H1 (cell line): ENCODE data around the gene SLC41A1. TPM values are rescaled to one million over a fixed set of nuclear protein-coding genes. Genes with fewer than 3 reads are reported as not detected.

Experiments
- HDAC6 ChIP-seq: IDR thresholded peaks from one replicate; pipeline ENCODE4 v1.7.1; 2012; ENCODE audit warnings: low read depth, mild to moderate bottlenecking, inconsistent platforms, low read length, moderate library complexity
- RXRA ChIP-seq: IDR thresholded peaks from 2 replicates; pipeline ENCODE4 v1.6.1; 2011; ENCODE audit warnings: low read depth, mild to moderate bottlenecking, low read length, moderate library complexity; ENCODE audit not compliant: insufficient read depth
- YY1 ChIP-seq: IDR thresholded peaks from 2 replicates; pipeline ENCODE4 v1.6.1; 2011; ENCODE audit warnings: low read depth, mild to moderate bottlenecking, low read length
- polyA plus RNA-seq, 7 experiments: library from polyadenylated mRNA; depleted of rRNA in 3 of 7; stranded (reverse) in 5 of 7; unstranded in 2 of 7; fragments of >200 nt in 5 of 7; fragments of 200-250 nt in 2 of 7; gene quantifications; 1 replicate in 5 of 7; 2 replicates in 1 of 7; 4 replicates in 1 of 7; pipeline versions ENCODE4 v1.2.1 to v1.2.3, GENCODE V29; 2011 to 2013; ENCODE audit warnings: missing spikeins in 2 of 7, mixed read lengths in 2 of 7
- total RNA-seq: library from RNA; stranded (reverse); fragmentation: NEBNext Ultra II Directional; extraction: Animal tissue kit (Norgen Biotek cat#: 25700); gene quantifications from 2 replicates; pipeline ENCODE4 v1.2.1, GENCODE V29; 2021
- TF ChIP-seq, protein P1 (sequence below): fragments of 300-600 bp; sonication (generic); IDR thresholded peaks from 2 replicates; pipeline ENCODE4 v1.7.1; 2012; ENCODE audit warnings: low read length, moderate library complexity, mild to moderate bottlenecking, inconsistent platforms; ENCODE audit not compliant: insufficient replicate concordance

Gene SLC41A1
- total and polyA plus RNA-seq, 2 of the 8 experiments (the other 6 are each of a cell fraction or from before 2014, with no cell fraction given): 41.2 to 42.3 TPM

DNA sequence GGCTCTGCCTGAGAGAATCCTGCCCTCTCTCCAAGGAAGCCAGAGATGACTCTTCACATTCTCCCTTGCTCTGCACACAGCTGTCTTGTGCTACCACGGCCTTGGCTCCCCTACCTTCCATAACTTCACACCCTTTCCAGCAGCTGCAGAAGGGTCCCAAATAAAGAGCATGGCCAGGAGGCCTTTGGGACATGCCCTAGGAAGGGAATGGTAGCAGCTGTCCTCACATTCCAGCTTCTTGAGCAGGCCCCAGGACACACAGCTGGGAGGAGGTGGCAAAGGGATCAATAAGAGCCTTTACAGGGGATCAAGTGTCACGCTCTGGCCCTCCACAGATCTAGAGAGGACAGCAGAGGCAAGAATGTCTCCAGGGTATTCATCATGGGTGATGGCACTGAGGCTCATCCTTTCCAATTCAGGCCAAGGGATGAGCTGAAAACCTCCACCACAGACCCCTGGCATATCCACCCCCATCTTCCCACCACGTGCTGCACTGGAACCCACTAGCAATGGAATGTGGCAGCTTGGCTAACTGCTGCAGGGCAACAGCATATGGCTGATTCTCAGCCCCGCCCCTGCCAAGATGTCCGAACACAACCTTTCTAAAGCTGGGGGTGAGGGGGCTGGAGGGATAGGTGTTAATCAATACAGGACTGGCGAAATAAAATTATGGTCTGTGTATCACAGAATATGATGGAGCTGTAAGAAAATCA, 19.9 kb downstream of the SLC41A1 start (continued):
- TF ChIP-seq, protein P1, sequence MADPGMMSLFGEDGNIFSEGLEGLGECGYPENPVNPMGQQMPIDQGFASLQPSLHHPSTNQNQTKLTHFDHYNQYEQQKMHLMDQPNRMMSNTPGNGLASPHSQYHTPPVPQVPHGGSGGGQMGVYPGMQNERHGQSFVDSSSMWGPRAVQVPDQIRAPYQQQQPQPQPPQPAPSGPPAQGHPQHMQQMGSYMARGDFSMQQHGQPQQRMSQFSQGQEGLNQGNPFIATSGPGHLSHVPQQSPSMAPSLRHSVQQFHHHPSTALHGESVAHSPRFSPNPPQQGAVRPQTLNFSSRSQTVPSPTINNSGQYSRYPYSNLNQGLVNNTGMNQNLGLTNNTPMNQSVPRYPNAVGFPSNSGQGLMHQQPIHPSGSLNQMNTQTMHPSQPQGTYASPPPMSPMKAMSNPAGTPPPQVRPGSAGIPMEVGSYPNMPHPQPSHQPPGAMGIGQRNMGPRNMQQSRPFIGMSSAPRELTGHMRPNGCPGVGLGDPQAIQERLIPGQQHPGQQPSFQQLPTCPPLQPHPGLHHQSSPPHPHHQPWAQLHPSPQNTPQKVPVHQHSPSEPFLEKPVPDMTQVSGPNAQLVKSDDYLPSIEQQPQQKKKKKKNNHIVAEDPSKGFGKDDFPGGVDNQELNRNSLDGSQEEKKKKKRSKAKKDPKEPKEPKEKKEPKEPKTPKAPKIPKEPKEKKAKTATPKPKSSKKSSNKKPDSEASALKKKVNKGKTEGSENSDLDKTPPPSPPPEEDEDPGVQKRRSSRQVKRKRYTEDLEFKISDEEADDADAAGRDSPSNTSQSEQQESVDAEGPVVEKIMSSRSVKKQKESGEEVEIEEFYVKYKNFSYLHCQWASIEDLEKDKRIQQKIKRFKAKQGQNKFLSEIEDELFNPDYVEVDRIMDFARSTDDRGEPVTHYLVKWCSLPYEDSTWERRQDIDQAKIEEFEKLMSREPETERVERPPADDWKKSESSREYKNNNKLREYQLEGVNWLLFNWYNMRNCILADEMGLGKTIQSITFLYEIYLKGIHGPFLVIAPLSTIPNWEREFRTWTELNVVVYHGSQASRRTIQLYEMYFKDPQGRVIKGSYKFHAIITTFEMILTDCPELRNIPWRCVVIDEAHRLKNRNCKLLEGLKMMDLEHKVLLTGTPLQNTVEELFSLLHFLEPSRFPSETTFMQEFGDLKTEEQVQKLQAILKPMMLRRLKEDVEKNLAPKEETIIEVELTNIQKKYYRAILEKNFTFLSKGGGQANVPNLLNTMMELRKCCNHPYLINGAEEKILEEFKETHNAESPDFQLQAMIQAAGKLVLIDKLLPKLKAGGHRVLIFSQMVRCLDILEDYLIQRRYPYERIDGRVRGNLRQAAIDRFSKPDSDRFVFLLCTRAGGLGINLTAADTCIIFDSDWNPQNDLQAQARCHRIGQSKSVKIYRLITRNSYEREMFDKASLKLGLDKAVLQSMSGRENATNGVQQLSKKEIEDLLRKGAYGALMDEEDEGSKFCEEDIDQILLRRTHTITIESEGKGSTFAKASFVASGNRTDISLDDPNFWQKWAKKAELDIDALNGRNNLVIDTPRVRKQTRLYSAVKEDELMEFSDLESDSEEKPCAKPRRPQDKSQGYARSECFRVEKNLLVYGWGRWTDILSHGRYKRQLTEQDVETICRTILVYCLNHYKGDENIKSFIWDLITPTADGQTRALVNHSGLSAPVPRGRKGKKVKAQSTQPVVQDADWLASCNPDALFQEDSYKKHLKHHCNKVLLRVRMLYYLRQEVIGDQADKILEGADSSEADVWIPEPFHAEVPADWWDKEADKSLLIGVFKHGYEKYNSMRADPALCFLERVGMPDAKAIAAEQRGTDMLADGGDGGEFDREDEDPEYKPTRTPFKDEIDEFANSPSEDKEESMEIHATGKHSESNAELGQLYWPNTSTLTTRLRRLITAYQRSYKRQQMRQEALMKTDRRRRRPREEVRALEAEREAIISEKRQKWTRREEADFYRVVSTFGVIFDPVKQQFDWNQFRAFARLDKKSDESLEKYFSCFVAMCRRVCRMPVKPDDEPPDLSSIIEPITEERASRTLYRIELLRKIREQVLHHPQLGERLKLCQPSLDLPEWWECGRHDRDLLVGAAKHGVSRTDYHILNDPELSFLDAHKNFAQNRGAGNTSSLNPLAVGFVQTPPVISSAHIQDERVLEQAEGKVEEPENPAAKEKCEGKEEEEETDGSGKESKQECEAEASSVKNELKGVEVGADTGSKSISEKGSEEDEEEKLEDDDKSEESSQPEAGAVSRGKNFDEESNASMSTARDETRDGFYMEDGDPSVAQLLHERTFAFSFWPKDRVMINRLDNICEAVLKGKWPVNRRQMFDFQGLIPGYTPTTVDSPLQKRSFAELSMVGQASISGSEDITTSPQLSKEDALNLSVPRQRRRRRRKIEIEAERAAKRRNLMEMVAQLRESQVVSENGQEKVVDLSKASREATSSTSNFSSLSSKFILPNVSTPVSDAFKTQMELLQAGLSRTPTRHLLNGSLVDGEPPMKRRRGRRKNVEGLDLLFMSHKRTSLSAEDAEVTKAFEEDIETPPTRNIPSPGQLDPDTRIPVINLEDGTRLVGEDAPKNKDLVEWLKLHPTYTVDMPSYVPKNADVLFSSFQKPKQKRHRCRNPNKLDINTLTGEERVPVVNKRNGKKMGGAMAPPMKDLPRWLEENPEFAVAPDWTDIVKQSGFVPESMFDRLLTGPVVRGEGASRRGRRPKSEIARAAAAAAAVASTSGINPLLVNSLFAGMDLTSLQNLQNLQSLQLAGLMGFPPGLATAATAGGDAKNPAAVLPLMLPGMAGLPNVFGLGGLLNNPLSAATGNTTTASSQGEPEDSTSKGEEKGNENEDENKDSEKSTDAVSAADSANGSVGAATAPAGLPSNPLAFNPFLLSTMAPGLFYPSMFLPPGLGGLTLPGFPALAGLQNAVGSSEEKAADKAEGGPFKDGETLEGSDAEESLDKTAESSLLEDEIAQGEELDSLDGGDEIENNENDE: no peak
- TF ChIP-seq HDAC6 (no peak), YY1 (no peak), RXRA (no peak)
